ENCODE data around the gene ETNK1.

The ETNK1 gene

GRCh38 chr12:22656376-22656775 is 31.4 kb downstream of the ETNK1 start:
- Histone ChIP-seq H3K27me3 (ENCODE audit: insufficient read depth, low read length, poor library complexity) (no peaks in the 10 kb centered on the region), H2BK5ac (ENCODE audit: low read length) (no peak overlapping the region), H2AK5ac (ENCODE audit: low read length) (no peak overlapping the region), H3K4me3 (ENCODE audit: low read length) (no peak overlapping the region), H3K4me2 (ENCODE audit: low read length) (no peak overlapping the region), H4K8ac (ENCODE audit: low read depth, low read length) (no peak overlapping the region), H3K9ac (ENCODE audit: low read length) (no peak overlapping the region), H3K4ac (ENCODE audit: low read depth, low read length) (no peak overlapping the region), H3K79me1 (ENCODE audit: low read length) (peaks cover 3% of the 10 kb centered on the region), H3K18ac (ENCODE audit: low read length) (no peak overlapping the region), H3K56ac (ENCODE audit: low read length) (no peak overlapping the region), H3K79me2 (ENCODE audit: control insufficient read depth, insufficient read depth, low read length) (peaks cover 4% of the 10 kb centered on the region), H2BK120ac (ENCODE audit: low read depth, low read length) (no peak overlapping the region), H3K4me1 (ENCODE audit: control insufficient read depth, low read depth, low read length) (no peaks in the 10 kb centered on the region), H3K27ac (ENCODE audit: low read depth, low read length) (no peak overlapping the region), H2BK15ac (replicated peaks; ENCODE audit: low read depth) (no peak overlapping the region), H3K23ac (ENCODE audit: low read length) (no peak overlapping the region), H3K36me3 (ENCODE audit: control insufficient read depth, insufficient read depth, low read length) (no peaks in the 10 kb centered on the region), H4K5ac (ENCODE audit: low read length) (no peak overlapping the region)
- no peak for DNase-seq
- no CpG with 5 or more reads among the region's 5 CpGs for WGBS (ENCODE audit: extremely low coverage, insufficient coverage, low lambda C conversion rate)

GRCh38 chr12:22656831-22657230 is 31.9 kb downstream of the ETNK1 start:
- Histone ChIP-seq H3K4ac (ENCODE audit: low read depth, low read length) (no peak overlapping the region), H3K23ac (ENCODE audit: low read length) (no peak overlapping the region), H2BK120ac (ENCODE audit: low read depth, low read length) (no peak overlapping the region), H4K8ac (ENCODE audit: low read depth, low read length) (no peak overlapping the region), H2BK15ac (replicated peaks; ENCODE audit: low read depth) (no peak overlapping the region), H3K4me3 (ENCODE audit: low read length) (no peak overlapping the region), H4K5ac (ENCODE audit: low read length) (no peak overlapping the region), H3K56ac (ENCODE audit: low read length) (no peak overlapping the region), H2AK5ac (ENCODE audit: low read length) (no peak overlapping the region), H3K79me2 (ENCODE audit: control insufficient read depth, insufficient read depth, low read length) (peaks cover 4% of the 10 kb centered on the region), H3K4me2 (ENCODE audit: low read length) (no peak overlapping the region), H3K9ac (ENCODE audit: low read length) (no peak overlapping the region), H3K36me3 (ENCODE audit: control insufficient read depth, insufficient read depth, low read length) (no peaks in the 10 kb centered on the region), H3K18ac (ENCODE audit: low read length) (no peak overlapping the region), H3K79me1 (ENCODE audit: low read length) (peaks cover 3% of the 10 kb centered on the region), H3K27ac (ENCODE audit: low read depth, low read length) (no peak overlapping the region), H2BK5ac (ENCODE audit: low read length) (no peak overlapping the region), H3K4me1 (ENCODE audit: control insufficient read depth, low read depth, low read length) (no peaks in the 10 kb centered on the region), H3K27me3 (ENCODE audit: insufficient read depth, low read length, poor library complexity) (no peaks in the 10 kb centered on the region)
- DNase-seq, result no peak
- no CpG with 5 or more reads among the region's 1 CpG for WGBS (ENCODE audit: extremely low coverage, insufficient coverage, low lambda C conversion rate)

- Histone ChIP-seq H3K4ac (ENCODE audit: low read depth, low read length) (no peak overlapping the region), H3K79me2 (ENCODE audit: control insufficient read depth, insufficient read depth, low read length) (peaks cover 4% of the 10 kb centered on the region), H2BK120ac (ENCODE audit: low read depth, low read length) (no peak overlapping the region), H2BK5ac (ENCODE audit: low read length) (no peak overlapping the region), H3K9ac (ENCODE audit: low read length) (no peak overlapping the region), H3K79me1 (ENCODE audit: low read length) (peaks cover 3% of the 10 kb centered on the region), H2AK5ac (ENCODE audit: low read length) (no peak overlapping the region), H3K4me2 (ENCODE audit: low read length) (no peak overlapping the region), H3K36me3 (ENCODE audit: control insufficient read depth, insufficient read depth, low read length) (no peaks in the 10 kb centered on the region), H3K27ac (ENCODE audit: low read depth, low read length) (no peak overlapping the region), H2BK15ac (replicated peaks; ENCODE audit: low read depth) (no peak overlapping the region), H3K23ac (ENCODE audit: low read length) (no peak overlapping the region), H3K4me1 (ENCODE audit: control insufficient read depth, low read depth, low read length) (no peaks in the 10 kb centered on the region), H4K5ac (ENCODE audit: low read length) (no peak overlapping the region), H3K4me3 (ENCODE audit: low read length) (no peak overlapping the region), H3K27me3 (ENCODE audit: insufficient read depth, low read length, poor library complexity) (no peaks in the 10 kb centered on the region), H4K8ac (ENCODE audit: low read depth, low read length) (no peak overlapping the region), H3K18ac (ENCODE audit: low read length) (no peak overlapping the region), H3K56ac (ENCODE audit: low read length) (no peak overlapping the region)
- no peak for DNase-seq
- no CpG with 5 or more reads among the region's 1 CpG for WGBS (ENCODE audit: extremely low coverage, insufficient coverage, low lambda C conversion rate)
Observed at GRCh38 chr12:22657538-22657937, 32.6 kb downstream of the ETNK1 start.

- Histone ChIP-seq H2BK120ac (ENCODE audit: low read depth, low read length) (no peak overlapping the region), H3K4me2 (ENCODE audit: low read length) (no peak overlapping the region), H3K27me3 (ENCODE audit: insufficient read depth, low read length, poor library complexity) (no peaks in the 10 kb centered on the region), H3K4ac (ENCODE audit: low read depth, low read length) (no peak overlapping the region), H3K79me1 (ENCODE audit: low read length) (peaks cover 3% of the 10 kb centered on the region), H2BK5ac (ENCODE audit: low read length) (no peak overlapping the region), H3K9ac (ENCODE audit: low read length) (no peak overlapping the region), H3K27ac (ENCODE audit: low read depth, low read length) (no peak overlapping the region), H3K23ac (ENCODE audit: low read length) (no peak overlapping the region), H3K36me3 (ENCODE audit: control insufficient read depth, insufficient read depth, low read length) (no peaks in the 10 kb centered on the region), H4K5ac (ENCODE audit: low read length) (no peak overlapping the region), H4K8ac (ENCODE audit: low read depth, low read length) (no peak overlapping the region), H3K79me2 (ENCODE audit: control insufficient read depth, insufficient read depth, low read length) (no peaks in the 10 kb centered on the region), H2AK5ac (ENCODE audit: low read length) (no peak overlapping the region), H3K56ac (ENCODE audit: low read length) (no peak overlapping the region), H3K4me3 (ENCODE audit: low read length) (no peak overlapping the region), H2BK15ac (replicated peaks; ENCODE audit: low read depth) (no peak overlapping the region), H3K4me1 (ENCODE audit: control insufficient read depth, low read depth, low read length) (no peaks in the 10 kb centered on the region), H3K18ac (ENCODE audit: low read length) (no peak overlapping the region)
- no peak for DNase-seq
- WGBS (ENCODE audit: extremely low coverage, insufficient coverage, low lambda C conversion rate), result no CpG with 5 or more reads among the region's 2 CpGs
Observed at GRCh38 chr12:22658214-22658613, 33.2 kb downstream of the ETNK1 start.

- H3K36me3 ChIP-seq (ENCODE audit: control insufficient read depth, insufficient read depth, low read length), result peaks cover 2% of the 10 kb centered on the region
Observed at GRCh38 chr12:22662356-22662755, 37.4 kb downstream of the ETNK1 start.

GRCh38 chr12:22665476-22665875 is 40.5 kb downstream of the ETNK1 start:
- H3K56ac ChIP-seq (ENCODE audit: low read length), result no peak overlapping the region
- no peak overlapping the region for H3K18ac ChIP-seq (ENCODE audit: low read length)
- no peak overlapping the region for H2AK5ac ChIP-seq (ENCODE audit: low read length)
- no peak overlapping the region for H3K23ac ChIP-seq (ENCODE audit: low read length)
- H3K27me3 ChIP-seq (ENCODE audit: insufficient read depth, low read length, poor library complexity), result no peaks in the 10 kb centered on the region
- H3K4me2 ChIP-seq (ENCODE audit: low read length), result no peak overlapping the region
- no peak overlapping the region for H4K5ac ChIP-seq (ENCODE audit: low read length)
- peaks cover 2% of the 10 kb centered on the region for H3K36me3 ChIP-seq (ENCODE audit: control insufficient read depth, insufficient read depth, low read length)
- no peak overlapping the region for H3K4me3 ChIP-seq (ENCODE audit: low read length)
- H3K4me1 ChIP-seq (ENCODE audit: control insufficient read depth, low read depth, low read length), result no peaks in the 10 kb centered on the region
- H3K79me2 ChIP-seq (ENCODE audit: control insufficient read depth, insufficient read depth, low read length), result no peaks in the 10 kb centered on the region
- no peak overlapping the region for H3K4ac ChIP-seq (ENCODE audit: low read depth, low read length)
- no peak overlapping the region for H3K9ac ChIP-seq (ENCODE audit: low read length)
- H3K27ac ChIP-seq (ENCODE audit: low read depth, low read length), result no peak overlapping the region
- H2BK120ac ChIP-seq (ENCODE audit: low read depth, low read length), result no peak overlapping the region
- H2BK15ac ChIP-seq (replicated peaks; ENCODE audit: low read depth), result no peak overlapping the region
- H4K8ac ChIP-seq (ENCODE audit: low read depth, low read length), result no peak overlapping the region
- H2BK5ac ChIP-seq (ENCODE audit: low read length), result no peak overlapping the region
- DNase-seq, result no peak
- no peaks in the 10 kb centered on the region for H3K79me1 ChIP-seq (ENCODE audit: low read length)

More at GRCh38 chr12:22662356-22662755, 37.4 kb downstream of the ETNK1 start:
- no peak overlapping the region for H2AK5ac ChIP-seq (ENCODE audit: low read length)
- no peak overlapping the region for H2BK5ac ChIP-seq (ENCODE audit: low read length)
- no peak overlapping the region for H2BK120ac ChIP-seq (ENCODE audit: low read depth, low read length)
- no peaks in the 10 kb centered on the region for H3K79me1 ChIP-seq (ENCODE audit: low read length)
- H3K4me3 ChIP-seq (ENCODE audit: low read length), result no peak overlapping the region
- no peak overlapping the region for H3K4me2 ChIP-seq (ENCODE audit: low read length)
- H3K18ac ChIP-seq (ENCODE audit: low read length), result no peak overlapping the region
- no peak overlapping the region for H3K23ac ChIP-seq (ENCODE audit: low read length)
- no peak overlapping the region for H4K8ac ChIP-seq (ENCODE audit: low read depth, low read length)
- H3K4me1 ChIP-seq (ENCODE audit: control insufficient read depth, low read depth, low read length), result no peaks in the 10 kb centered on the region
- no peak overlapping the region for H3K4ac ChIP-seq (ENCODE audit: low read depth, low read length)
- no peak overlapping the region for H2BK15ac ChIP-seq (replicated peaks; ENCODE audit: low read depth)
- no CpG with 5 or more reads among the region's 1 CpG for WGBS (ENCODE audit: extremely low coverage, insufficient coverage, low lambda C conversion rate)
- no peaks in the 10 kb centered on the region for H3K79me2 ChIP-seq (ENCODE audit: control insufficient read depth, insufficient read depth, low read length)
- no peak overlapping the region for H4K5ac ChIP-seq (ENCODE audit: low read length)
- no peak overlapping the region for H3K27ac ChIP-seq (ENCODE audit: low read depth, low read length)
- H3K9ac ChIP-seq (ENCODE audit: low read length), result no peak overlapping the region
- peak; percentile 22 for DNase-seq
- no peaks in the 10 kb centered on the region for H3K27me3 ChIP-seq (ENCODE audit: insufficient read depth, low read length, poor library complexity)
- H3K56ac ChIP-seq (ENCODE audit: low read length), result no peak overlapping the region

Measured in mesendoderm (in vitro differentiated cells).